ENCODE data around the gene MUC3A.

DNA sequence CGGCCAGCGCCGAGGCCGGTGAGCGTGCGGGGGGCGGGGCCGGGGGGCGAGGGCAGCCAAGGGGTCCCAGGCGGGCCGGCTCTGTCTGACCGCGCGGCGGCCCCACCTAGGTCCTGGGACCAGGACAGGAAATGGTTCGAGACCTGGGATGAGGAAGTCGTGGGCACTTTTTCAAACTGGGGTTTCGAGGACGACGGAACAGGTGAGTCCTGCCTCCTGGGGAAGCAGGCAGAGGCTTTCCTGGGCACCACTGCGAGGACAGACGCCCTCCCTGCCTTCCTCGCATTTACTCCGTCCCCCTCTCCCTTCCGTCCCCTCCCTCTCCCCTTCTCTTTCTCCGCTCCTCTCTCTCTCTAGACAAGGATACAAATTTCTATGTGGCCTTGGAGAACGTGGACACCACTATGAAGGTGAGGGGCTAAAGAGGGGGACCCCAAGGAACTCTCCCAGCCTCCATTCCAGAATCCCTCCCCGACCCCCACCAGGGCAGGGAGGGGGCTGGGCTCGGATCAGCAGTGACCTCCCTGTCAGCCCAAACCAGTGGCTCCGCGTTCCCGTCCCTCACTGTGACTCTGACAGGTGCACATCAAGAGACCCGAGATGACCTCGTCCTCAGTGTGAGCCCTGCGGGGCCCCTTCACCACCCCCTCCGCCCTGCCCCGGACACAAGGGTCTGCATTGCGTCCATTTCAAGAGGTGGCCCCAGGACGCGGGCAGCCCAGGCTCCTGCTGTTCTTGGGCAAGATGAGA is 17.4 kb downstream of the MUC3A start:
- TF ChIP-seq CTCF (IDR thresholded peaks at IDR 0.05; ENCODE audit: low read depth, low read length, missing input control) (no peak), FOXA1 (IDR thresholded peaks at IDR 0.05) (no peak), RAD21 (IDR thresholded peaks at IDR 0.05) (no peak), MAX (IDR thresholded peaks at IDR 0.05) (no peak), TAF1 (conservative IDR thresholded peaks at IDR 0.05) (no peak), GABPA (IDR thresholded peaks at IDR 0.05 in 1 of 2, conservative IDR thresholded peaks at IDR 0.05 in 1 of 2) (no peak), SP1 (IDR thresholded peaks at IDR 0.05) (no peak), JUND (IDR thresholded peaks at IDR 0.05) (no peak), EGR1 (IDR thresholded peaks at IDR 0.05; ENCODE audit: low read depth in 2 of 2) (no peak), ZBTB33 (IDR thresholded peaks at IDR 0.05) (no peak)
- TF ChIP-seq, protein P1, sequence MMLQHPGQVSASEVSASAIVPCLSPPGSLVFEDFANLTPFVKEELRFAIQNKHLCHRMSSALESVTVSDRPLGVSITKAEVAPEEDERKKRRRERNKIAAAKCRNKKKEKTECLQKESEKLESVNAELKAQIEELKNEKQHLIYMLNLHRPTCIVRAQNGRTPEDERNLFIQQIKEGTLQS (IDR thresholded peaks at IDR 0.05) = no peak
- TF ChIP-seq, protein P2, sequence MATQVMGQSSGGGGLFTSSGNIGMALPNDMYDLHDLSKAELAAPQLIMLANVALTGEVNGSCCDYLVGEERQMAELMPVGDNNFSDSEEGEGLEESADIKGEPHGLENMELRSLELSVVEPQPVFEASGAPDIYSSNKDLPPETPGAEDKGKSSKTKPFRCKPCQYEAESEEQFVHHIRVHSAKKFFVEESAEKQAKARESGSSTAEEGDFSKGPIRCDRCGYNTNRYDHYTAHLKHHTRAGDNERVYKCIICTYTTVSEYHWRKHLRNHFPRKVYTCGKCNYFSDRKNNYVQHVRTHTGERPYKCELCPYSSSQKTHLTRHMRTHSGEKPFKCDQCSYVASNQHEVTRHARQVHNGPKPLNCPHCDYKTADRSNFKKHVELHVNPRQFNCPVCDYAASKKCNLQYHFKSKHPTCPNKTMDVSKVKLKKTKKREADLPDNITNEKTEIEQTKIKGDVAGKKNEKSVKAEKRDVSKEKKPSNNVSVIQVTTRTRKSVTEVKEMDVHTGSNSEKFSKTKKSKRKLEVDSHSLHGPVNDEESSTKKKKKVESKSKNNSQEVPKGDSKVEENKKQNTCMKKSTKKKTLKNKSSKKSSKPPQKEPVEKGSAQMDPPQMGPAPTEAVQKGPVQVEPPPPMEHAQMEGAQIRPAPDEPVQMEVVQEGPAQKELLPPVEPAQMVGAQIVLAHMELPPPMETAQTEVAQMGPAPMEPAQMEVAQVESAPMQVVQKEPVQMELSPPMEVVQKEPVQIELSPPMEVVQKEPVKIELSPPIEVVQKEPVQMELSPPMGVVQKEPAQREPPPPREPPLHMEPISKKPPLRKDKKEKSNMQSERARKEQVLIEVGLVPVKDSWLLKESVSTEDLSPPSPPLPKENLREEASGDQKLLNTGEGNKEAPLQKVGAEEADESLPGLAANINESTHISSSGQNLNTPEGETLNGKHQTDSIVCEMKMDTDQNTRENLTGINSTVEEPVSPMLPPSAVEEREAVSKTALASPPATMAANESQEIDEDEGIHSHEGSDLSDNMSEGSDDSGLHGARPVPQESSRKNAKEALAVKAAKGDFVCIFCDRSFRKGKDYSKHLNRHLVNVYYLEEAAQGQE (IDR thresholded peaks at IDR 0.05) = no peak
